ENCODE results near the gene AOC1. TPM values are rescaled to one million over a fixed set of nuclear protein-coding genes. Genes with fewer than 3 reads are reported as not detected.
"Not testable (repeated sequence)": the region's sequence is repeated elsewhere in the genome, so short reads cannot be mapped to it uniquely, and the experiment has no call there.

The AOC1 gene
- total RNA-seq, 1 donor from 2014 or later, result 0.36 TPM

DNA sequence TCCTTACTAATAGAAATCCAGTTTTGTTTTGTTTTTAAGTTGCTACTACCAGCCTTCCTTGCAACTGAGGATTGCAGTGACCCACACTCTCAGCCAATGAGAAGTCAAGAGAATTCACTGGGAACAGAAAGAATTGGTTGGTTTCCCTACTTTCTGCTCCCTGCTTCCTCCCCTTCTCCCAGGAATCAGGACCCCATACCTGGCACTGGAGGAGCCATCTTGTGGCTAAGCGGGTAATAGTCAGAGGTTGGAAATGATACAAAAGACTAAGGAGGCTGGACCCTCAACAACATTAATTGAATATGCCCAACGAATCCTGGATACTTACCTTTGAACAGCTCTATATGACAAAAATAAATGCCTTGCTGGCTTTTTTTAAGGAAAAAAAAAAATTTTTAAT is 45.5 kb upstream of the AOC1 start:
- no peak overlapping the region for H3K4me3 ChIP-seq
- no peak for DNase-seq
- peaks cover 8% of the 10 kb centered on the region for H3K36me3 ChIP-seq
- H3K4me1 ChIP-seq, result no peaks in the 10 kb centered on the region
- intact Hi-C loops (cut with micrococcal nuclease), result no loop called here
- TF ChIP-seq, protein P1, sequence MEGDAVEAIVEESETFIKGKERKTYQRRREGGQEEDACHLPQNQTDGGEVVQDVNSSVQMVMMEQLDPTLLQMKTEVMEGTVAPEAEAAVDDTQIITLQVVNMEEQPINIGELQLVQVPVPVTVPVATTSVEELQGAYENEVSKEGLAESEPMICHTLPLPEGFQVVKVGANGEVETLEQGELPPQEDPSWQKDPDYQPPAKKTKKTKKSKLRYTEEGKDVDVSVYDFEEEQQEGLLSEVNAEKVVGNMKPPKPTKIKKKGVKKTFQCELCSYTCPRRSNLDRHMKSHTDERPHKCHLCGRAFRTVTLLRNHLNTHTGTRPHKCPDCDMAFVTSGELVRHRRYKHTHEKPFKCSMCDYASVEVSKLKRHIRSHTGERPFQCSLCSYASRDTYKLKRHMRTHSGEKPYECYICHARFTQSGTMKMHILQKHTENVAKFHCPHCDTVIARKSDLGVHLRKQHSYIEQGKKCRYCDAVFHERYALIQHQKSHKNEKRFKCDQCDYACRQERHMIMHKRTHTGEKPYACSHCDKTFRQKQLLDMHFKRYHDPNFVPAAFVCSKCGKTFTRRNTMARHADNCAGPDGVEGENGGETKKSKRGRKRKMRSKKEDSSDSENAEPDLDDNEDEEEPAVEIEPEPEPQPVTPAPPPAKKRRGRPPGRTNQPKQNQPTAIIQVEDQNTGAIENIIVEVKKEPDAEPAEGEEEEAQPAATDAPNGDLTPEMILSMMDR (IDR thresholded peaks at IDR 0.05; ENCODE audit: borderline replicate concordance), result no peak
- peaks cover 11% of the 10 kb centered on the region for H3K27me3 ChIP-seq (ENCODE audit: low read depth)
- peaks cover 16% of the 10 kb centered on the region for H3K9me3 ChIP-seq (replicated peaks)
- H3K27ac ChIP-seq (replicated peaks), result no peak overlapping the region

- intact Hi-C loops (cut with micrococcal nuclease); H3K4me3 ChIP-seq; H3K27me3 ChIP-seq (ENCODE audit: low read depth); DNase-seq; H3K27ac ChIP-seq (replicated peaks); H3K36me3 ChIP-seq; H3K4me1 ChIP-seq: not testable (repeated sequence)
- H3K9me3 ChIP-seq (replicated peaks), result peaks cover 19% of the 10 kb centered on the region
Measured at GRCh38 chr7:150807616-150808438, 44.5 kb upstream of the AOC1 start.

DNA sequence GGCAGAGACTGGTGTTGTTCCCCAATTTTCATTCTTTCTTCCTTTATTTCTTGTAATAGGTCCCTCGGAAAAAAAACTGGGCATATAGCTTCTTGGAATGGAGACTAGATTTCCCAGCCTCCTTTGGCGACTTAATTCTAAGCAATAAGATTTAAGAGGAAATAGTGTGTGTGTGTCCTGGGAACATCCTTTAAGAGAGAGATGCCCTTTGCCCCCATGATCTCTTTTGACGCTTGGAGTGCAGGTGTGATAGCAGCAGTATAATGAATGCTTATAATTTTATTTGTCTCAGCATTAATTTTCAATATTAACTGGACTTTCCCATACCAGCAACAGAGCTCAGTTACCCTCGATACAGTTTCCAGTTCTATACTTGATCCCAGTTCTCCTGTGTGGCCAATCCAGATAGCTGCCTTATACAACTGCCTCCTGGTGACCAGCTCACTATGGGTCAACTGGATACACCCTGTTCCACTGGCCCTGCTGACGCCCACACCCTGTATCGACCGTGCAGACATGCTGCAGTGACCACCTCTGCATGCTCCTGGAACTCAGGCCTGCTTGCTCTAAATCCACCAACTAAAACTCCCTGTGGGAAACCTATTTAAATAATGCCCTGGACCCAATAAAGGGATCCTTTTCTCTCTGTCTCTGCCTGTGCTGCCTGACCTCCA is 37.9 kb upstream of the AOC1 start:
- H3K27ac ChIP-seq (replicated peaks), result no peak overlapping the region
- intact Hi-C loops (cut with micrococcal nuclease), result no loop called here
- H3K4me3 ChIP-seq, result no peak overlapping the region
- TF ChIP-seq, protein P1 (IDR thresholded peaks at IDR 0.05; ENCODE audit: borderline replicate concordance), result no peak
- DNase-seq, result no peak
- H3K36me3 ChIP-seq, result no peaks in the 10 kb centered on the region
- H3K4me1 ChIP-seq, result no peaks in the 10 kb centered on the region
- H3K9me3 ChIP-seq (replicated peaks), result peaks cover 21% of the 10 kb centered on the region
- H3K27me3 ChIP-seq (ENCODE audit: low read depth), result no peaks in the 10 kb centered on the region

DNA sequence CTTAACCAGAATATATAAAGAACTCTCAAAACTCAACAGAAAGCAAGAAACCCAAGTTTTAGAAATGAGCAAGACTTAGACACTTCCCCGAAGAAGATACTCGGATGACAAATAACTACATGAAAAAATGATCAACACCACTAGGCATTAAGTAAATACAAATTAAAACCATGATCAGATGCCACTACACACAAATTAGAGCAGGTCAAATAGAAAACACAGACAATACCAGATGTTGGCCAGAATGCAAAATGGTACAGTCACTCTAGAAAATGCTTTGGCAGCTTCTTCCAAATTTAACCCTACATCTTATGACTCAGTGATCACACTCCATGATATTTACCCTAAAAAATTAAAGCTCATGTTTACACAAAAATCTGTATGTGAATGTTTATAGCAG is 33.3 kb upstream of the AOC1 start:
- H3K9me3 ChIP-seq (replicated peaks), result peaks cover 18% of the 10 kb centered on the region
- H3K4me1 ChIP-seq, result peaks cover 24% of the 10 kb centered on the region
- intact Hi-C loops (cut with micrococcal nuclease), result no loop called here
- H3K27ac ChIP-seq (replicated peaks), result no peak overlapping the region
- no peak overlapping the region for H3K4me3 ChIP-seq
- DNase-seq, result no peak
- H3K27me3 ChIP-seq (ENCODE audit: low read depth), result no peaks in the 10 kb centered on the region
- no peaks in the 10 kb centered on the region for H3K36me3 ChIP-seq
- TF ChIP-seq, protein P1 (IDR thresholded peaks at IDR 0.05; ENCODE audit: borderline replicate concordance), result no peak

- no peak overlapping the region for H3K4me3 ChIP-seq
- intact Hi-C loops (cut with micrococcal nuclease), result no loop called here
- H3K36me3 ChIP-seq, result no peaks in the 10 kb centered on the region
- no peak for DNase-seq
- peak overlapping the region; percentile 4 for H3K27ac ChIP-seq (replicated peaks)
- H3K9me3 ChIP-seq (replicated peaks), result peaks cover 18% of the 10 kb centered on the region
- TF ChIP-seq, protein P1 (IDR thresholded peaks at IDR 0.05; ENCODE audit: borderline replicate concordance), result no peak
- H3K4me1 ChIP-seq, result peaks cover 32% of the 10 kb centered on the region
- H3K27me3 ChIP-seq (ENCODE audit: low read depth), result no peaks in the 10 kb centered on the region
Measured at GRCh38 chr7:150820148-150820547, 32.2 kb upstream of the AOC1 start.

Data from left ventricle myocardium inferior (tissue), 1 donor.